HL-60 (cell line): ENCODE data around the gene ACVR1.

Experiments used
- DNase-seq, 2 experiments: peaks; one replicate each; pipeline ENCODE4 v3.0.0-alpha.2; 2010 to 2020; ENCODE audit warnings: low read depth in 1 of 2, low spot score in 1 of 2
- H3K27ac ChIP-seq: fragments of 250-450 bp; sonication (Bioruptor Pico); replicated peaks from 2 replicates; pipeline ENCODE4 v1.5.1; 2020; ENCODE audit warnings: mild to moderate bottlenecking, moderate library complexity
- H3K27me3 ChIP-seq: fragments of 250-450 bp; sonication (Bioruptor Pico); 2 replicates; pipeline ENCODE4 v1.5.1; 2021; ENCODE audit warnings: mild to moderate bottlenecking, moderate library complexity; ENCODE audit not compliant: insufficient read depth, poor library complexity, severe bottlenecking
- H3K4me3 ChIP-seq: replicated peaks from 2 replicates; pipeline ENCODE4 v1.5.1; 2011; ENCODE audit warnings: mild to moderate bottlenecking, control low read depth, low read length; ENCODE audit not compliant: insufficient read depth
- GABPA ChIP-seq: IDR thresholded peaks from 2 replicates; pipeline ENCODE4 v1.6.1; 2012; ENCODE audit warnings: low read depth
- POLR2AphosphoS5 ChIP-seq: IDR thresholded peaks from 2 replicates; pipeline ENCODE4 v1.6.1; 2012; ENCODE audit warnings: low read depth
- SPI1 ChIP-seq: IDR thresholded peaks from 2 replicates; pipeline ENCODE4 v1.6.1; 2012; ENCODE audit warnings: low read depth, mild to moderate bottlenecking, borderline replicate concordance
- TF ChIP-seq, protein P1 (sequence below): IDR thresholded peaks from one replicate; pipeline ENCODE4 v1.5.1; 2011; ENCODE audit warnings: low read length, control low read depth, inconsistent platforms; ENCODE audit not compliant: insufficient read depth
- TF ChIP-seq, protein P2 (sequence below): IDR thresholded peaks from 2 replicates; pipeline ENCODE4 v1.6.1; 2012; ENCODE audit warnings: low read depth; ENCODE audit not compliant: insufficient replicate concordance

ACVR1 gene

GRCh38 chr2:157696036-157696435 lies 180.1 kb downstream of the ACVR1 start:
- no peak for DNase-seq
- Histone ChIP-seq H3K27me3 (no peaks in the 10 kb centered on the region), H3K4me3 (no peak overlapping the region), H3K27ac (no peak overlapping the region)
- TF ChIP-seq GABPA, result no peak
- TF ChIP-seq, protein P1, sequence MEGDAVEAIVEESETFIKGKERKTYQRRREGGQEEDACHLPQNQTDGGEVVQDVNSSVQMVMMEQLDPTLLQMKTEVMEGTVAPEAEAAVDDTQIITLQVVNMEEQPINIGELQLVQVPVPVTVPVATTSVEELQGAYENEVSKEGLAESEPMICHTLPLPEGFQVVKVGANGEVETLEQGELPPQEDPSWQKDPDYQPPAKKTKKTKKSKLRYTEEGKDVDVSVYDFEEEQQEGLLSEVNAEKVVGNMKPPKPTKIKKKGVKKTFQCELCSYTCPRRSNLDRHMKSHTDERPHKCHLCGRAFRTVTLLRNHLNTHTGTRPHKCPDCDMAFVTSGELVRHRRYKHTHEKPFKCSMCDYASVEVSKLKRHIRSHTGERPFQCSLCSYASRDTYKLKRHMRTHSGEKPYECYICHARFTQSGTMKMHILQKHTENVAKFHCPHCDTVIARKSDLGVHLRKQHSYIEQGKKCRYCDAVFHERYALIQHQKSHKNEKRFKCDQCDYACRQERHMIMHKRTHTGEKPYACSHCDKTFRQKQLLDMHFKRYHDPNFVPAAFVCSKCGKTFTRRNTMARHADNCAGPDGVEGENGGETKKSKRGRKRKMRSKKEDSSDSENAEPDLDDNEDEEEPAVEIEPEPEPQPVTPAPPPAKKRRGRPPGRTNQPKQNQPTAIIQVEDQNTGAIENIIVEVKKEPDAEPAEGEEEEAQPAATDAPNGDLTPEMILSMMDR, result no peak
- no peak for TF ChIP-seq POLR2AphosphoS5
- TF ChIP-seq SPI1, result no peak
- TF ChIP-seq, protein P2, sequence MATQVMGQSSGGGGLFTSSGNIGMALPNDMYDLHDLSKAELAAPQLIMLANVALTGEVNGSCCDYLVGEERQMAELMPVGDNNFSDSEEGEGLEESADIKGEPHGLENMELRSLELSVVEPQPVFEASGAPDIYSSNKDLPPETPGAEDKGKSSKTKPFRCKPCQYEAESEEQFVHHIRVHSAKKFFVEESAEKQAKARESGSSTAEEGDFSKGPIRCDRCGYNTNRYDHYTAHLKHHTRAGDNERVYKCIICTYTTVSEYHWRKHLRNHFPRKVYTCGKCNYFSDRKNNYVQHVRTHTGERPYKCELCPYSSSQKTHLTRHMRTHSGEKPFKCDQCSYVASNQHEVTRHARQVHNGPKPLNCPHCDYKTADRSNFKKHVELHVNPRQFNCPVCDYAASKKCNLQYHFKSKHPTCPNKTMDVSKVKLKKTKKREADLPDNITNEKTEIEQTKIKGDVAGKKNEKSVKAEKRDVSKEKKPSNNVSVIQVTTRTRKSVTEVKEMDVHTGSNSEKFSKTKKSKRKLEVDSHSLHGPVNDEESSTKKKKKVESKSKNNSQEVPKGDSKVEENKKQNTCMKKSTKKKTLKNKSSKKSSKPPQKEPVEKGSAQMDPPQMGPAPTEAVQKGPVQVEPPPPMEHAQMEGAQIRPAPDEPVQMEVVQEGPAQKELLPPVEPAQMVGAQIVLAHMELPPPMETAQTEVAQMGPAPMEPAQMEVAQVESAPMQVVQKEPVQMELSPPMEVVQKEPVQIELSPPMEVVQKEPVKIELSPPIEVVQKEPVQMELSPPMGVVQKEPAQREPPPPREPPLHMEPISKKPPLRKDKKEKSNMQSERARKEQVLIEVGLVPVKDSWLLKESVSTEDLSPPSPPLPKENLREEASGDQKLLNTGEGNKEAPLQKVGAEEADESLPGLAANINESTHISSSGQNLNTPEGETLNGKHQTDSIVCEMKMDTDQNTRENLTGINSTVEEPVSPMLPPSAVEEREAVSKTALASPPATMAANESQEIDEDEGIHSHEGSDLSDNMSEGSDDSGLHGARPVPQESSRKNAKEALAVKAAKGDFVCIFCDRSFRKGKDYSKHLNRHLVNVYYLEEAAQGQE, result no peak

DNA sequence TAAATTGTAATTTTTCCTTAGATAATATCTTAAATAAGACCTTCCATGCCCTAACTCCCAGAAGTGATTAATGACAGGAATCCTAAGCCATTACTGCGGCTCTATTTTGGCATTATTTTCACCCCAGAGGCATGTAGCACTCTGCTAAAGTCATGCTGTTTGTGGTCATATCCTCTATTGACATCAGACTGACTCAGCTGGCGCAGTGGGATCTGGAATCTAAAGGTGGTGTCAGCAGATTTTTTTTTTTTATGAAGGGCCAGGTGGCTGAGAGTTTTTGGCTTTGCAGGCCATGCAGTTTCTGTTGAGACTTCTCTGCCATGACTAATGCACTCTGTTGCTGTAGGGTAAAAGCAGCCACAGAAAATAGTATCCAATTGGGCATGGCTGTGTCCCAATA lies 183.4 kb downstream of the ACVR1 start:
- TF ChIP-seq POLR2AphosphoS5, result no peak
- no peak for TF ChIP-seq SPI1
- TF ChIP-seq, protein P2, result no peak
- TF ChIP-seq, protein P1, result no peak
- no peak for TF ChIP-seq GABPA
- H3K27ac ChIP-seq, result no peak overlapping the region
- no peaks in the 10 kb centered on the region for H3K27me3 ChIP-seq
- H3K4me3 ChIP-seq, result no peak overlapping the region
- DNase-seq, result no peak

DNA sequence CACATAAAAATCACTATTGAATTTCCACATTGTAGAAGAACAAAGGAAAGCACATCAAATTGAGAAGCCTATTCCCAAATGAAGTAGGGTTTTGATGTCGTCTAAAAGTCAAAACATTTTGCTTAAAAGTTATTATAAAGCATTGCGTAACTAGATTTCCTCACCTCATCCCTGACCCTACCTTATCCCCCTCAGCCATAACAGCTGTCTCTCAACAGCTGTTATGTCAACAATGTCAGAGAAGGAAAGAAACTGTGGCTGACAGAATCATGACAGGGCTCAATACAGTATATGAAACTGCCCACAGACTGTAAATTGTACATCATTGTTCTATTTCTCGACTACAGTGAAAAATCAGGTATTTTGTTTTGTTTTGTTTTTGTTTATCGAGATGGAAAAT lies 184.4 kb downstream of the ACVR1 start:
- no peak for DNase-seq
- Histone ChIP-seq H3K27ac (no peak overlapping the region), H3K27me3 (no peaks in the 10 kb centered on the region), H3K4me3 (no peak overlapping the region)
- TF ChIP-seq SPI1, result no peak
- no peak for TF ChIP-seq GABPA
- TF ChIP-seq, protein P1, result no peak
- no peak for TF ChIP-seq POLR2AphosphoS5
- TF ChIP-seq, protein P2, result no peak
